HCT116 (cell line): ENCODE results near the gene GCN1. TPM values are rescaled to one million over a fixed set of nuclear protein-coding genes. Genes with fewer than 3 reads are reported as not detected.
"Not testable (repeated sequence)": the region's sequence is repeated elsewhere in the genome, so short reads cannot be mapped to it uniquely, and the experiment has no call there.

ENCODE experiments used
- ATAC-seq: fragments of 200-7000 bp; cut with Tn5 transposase; 2 replicates; pipeline ENCODE4 v1.9.1; 2020; ENCODE audit warnings: mild to moderate bottlenecking, moderate library complexity
- BruUV-seq: library from RNA; stranded (reverse); fragments of 400-500 nt; replicated peaks from 2 replicates; lab custom pipeline; 2021; lab: Mats Ljungman, UMichigan
- CTCF ChIA-PET: fragments of 300-600 bp; sonication (Branson Sonifier 250); formaldehyde crosslinking; loops from one replicate; lab custom pipeline; 2021; ENCODE audit warnings: antibody characterized with exemption; lab: Charles Lee
- POLR2A ChIA-PET: fragments of 300-600, 350-600 bp; sonication (Branson Sonifier 250); formaldehyde crosslinking; loops from one replicate; lab custom pipeline; 2021; ENCODE audit warnings: antibody characterized with exemption; lab: Charles Lee
- RAD21 ChIA-PET, 2 experiments: fragments of 300-600 bp; sonication (Branson Sonifier 250); formaldehyde crosslinking; loops; one replicate each; lab custom pipeline; 2023; ENCODE audit warnings: low total read pairs in 2 of 2; ENCODE audit not compliant: uncharacterized antibody in 2 of 2, unreplicated experiment in 2 of 2, low non-redundant PET in 1 of 2; lab: Charles Lee
- DNase-seq: peaks from one replicate; pipeline ENCODE4 v3.0.0-alpha.2; 2010; ENCODE audit warnings: low read depth, low spot score
- H2AFZ ChIP-seq: fragments of 200-600 bp; shearing (Covaris generic), sonication (generic); 2 replicates; pipeline ENCODE4 v1.6.1; 2017; ENCODE audit warnings: low read depth, mixed run types, mixed read lengths, antibody characterized with exemption, low read length; ENCODE audit not compliant: poor library complexity, severe bottlenecking
- H3K27ac ChIP-seq: 2 replicates; pipeline ENCODE4 v1.5.1; 2012; ENCODE audit warnings: low read depth, low read length
- H3K27me3 ChIP-seq: fragments of 200-600 bp; sonication (generic); 2 replicates; pipeline ENCODE4 v1.6.1; 2016; ENCODE audit warnings: mixed run types, low read length, mixed read lengths; ENCODE audit not compliant: insufficient read depth
- H3K36me3 ChIP-seq, 2 experiments: fragments of 200-500 bp in 1 of 2; fragments of 200-600 bp in 1 of 2; sonication (Bioruptor generic) in 1 of 2; sonication (generic) in 1 of 2; 2 replicates each; pipeline versions ENCODE4 v1.5.1 to v1.6.1; 2014 to 2016; ENCODE audit warnings: low read length in 2 of 2, inconsistent platforms in 1 of 2, mixed read lengths in 1 of 2, mixed run types in 1 of 2; ENCODE audit not compliant: insufficient read depth in 2 of 2, control insufficient read depth in 1 of 2
- H3K4me1 ChIP-seq, 2 experiments: fragments of 200-600 bp in 1 of 2; sonication (generic) in 1 of 2; 2 replicates each; pipeline versions ENCODE4 v1.5.1 to v1.6.1; 2012 to 2017; ENCODE audit warnings: low read length in 2 of 2, inconsistent platforms in 1 of 2, mild to moderate bottlenecking in 1 of 2, mixed read lengths in 1 of 2, mixed run types in 1 of 2, moderate library complexity in 1 of 2; ENCODE audit not compliant: insufficient read depth in 2 of 2, control insufficient read depth in 1 of 2
- H3K4me2 ChIP-seq: fragments of 200-600 bp; sonication (generic); 2 replicates; pipeline ENCODE4 v1.6.1; 2017; ENCODE audit warnings: mixed run types, low read length, mixed read lengths
- H3K4me3 ChIP-seq, 2 experiments: fragments of 200-600 bp in 1 of 2; sonication (generic) in 1 of 2; replicated peaks in 1 of 2; 2 replicates each; pipeline ENCODE4 v1.5.1; 2011 to 2016; ENCODE audit warnings: low read length in 2 of 2, control low read depth in 1 of 2, low read depth in 1 of 2, mild to moderate bottlenecking in 1 of 2, mixed read lengths in 1 of 2, mixed run types in 1 of 2
- H3K79me2 ChIP-seq: fragments of 200-600 bp; sonication (generic); 2 replicates; pipeline ENCODE4 v1.6.1; 2017; ENCODE audit warnings: mild to moderate bottlenecking, mixed run types, low read length, moderate library complexity, mixed read lengths; ENCODE audit not compliant: insufficient read depth
- H3K9ac ChIP-seq: fragments of 200-600 bp; sonication (generic); 2 replicates; pipeline ENCODE4 v1.6.1; 2016; ENCODE audit warnings: low read length, mixed read lengths
- H3K9me2 ChIP-seq: fragments of 200-600 bp; sonication (generic), shearing (Covaris generic); 2 replicates; pipeline ENCODE4 v1.6.1; 2017; ENCODE audit warnings: mixed run types, mild to moderate bottlenecking, moderate library complexity; ENCODE audit not compliant: insufficient read depth
- H3K9me3 ChIP-seq, 2 experiments: fragments of 200-500 bp in 1 of 2; fragments of 200-600 bp in 1 of 2; sonication (Bioruptor generic) in 1 of 2; sonication (generic) in 1 of 2; 2 replicates each; pipeline ENCODE4 v1.6.1; 2014 to 2017; ENCODE audit warnings: low read length in 2 of 2, mixed read lengths in 2 of 2, inconsistent platforms in 1 of 2, low read depth in 1 of 2, mild to moderate bottlenecking in 1 of 2, mixed run types in 1 of 2, moderate library complexity in 1 of 2; ENCODE audit not compliant: control insufficient read depth in 1 of 2, insufficient read depth in 1 of 2
- H4K20me1 ChIP-seq: fragments of 200-600 bp; sonication (generic), shearing (Covaris generic); 2 replicates; pipeline ENCODE4 v1.6.1; 2017; ENCODE audit warnings: mixed run types, mild to moderate bottlenecking, moderate library complexity; ENCODE audit not compliant: insufficient read depth
- CBX3 ChIP-seq: IDR thresholded peaks from 2 replicates; pipeline ENCODE4 v1.6.1; 2012; ENCODE audit warnings: low read depth
- EGR1 ChIP-seq: IDR thresholded peaks from 2 replicates; pipeline ENCODE4 v1.6.1; 2012; ENCODE audit warnings: low read depth
- ELF1 ChIP-seq: IDR thresholded peaks from 2 replicates; pipeline ENCODE4 v1.6.1; 2012; ENCODE audit warnings: low read depth, borderline replicate concordance
- FOSL1 ChIP-seq: IDR thresholded peaks from 2 replicates; pipeline ENCODE4 v1.6.1; 2012; ENCODE audit warnings: low read depth
- MAX ChIP-seq: IDR thresholded peaks from 2 replicates; pipeline ENCODE4 v1.6.1; 2012
- POLR2AphosphoS5 ChIP-seq: IDR thresholded peaks from 2 replicates; pipeline ENCODE4 v1.6.1; 2011; ENCODE audit warnings: mild to moderate bottlenecking, low read depth, low read length, moderate library complexity
- RAD21 ChIP-seq: IDR thresholded peaks from 2 replicates; pipeline ENCODE4 v1.6.1; 2012; ENCODE audit warnings: low read depth, mild to moderate bottlenecking
- REST ChIP-seq: IDR thresholded peaks from 2 replicates; pipeline ENCODE4 v1.6.1; 2012; ENCODE audit warnings: low read depth
- TCF7L2 ChIP-seq: IDR thresholded peaks from 2 replicates; pipeline ENCODE4 v1.7.0; 2011; ENCODE audit warnings: borderline replicate concordance, inconsistent platforms; ENCODE audit not compliant: insufficient read depth, insufficient read length; ENCODE audit errors: extremely low read depth
- YY1 ChIP-seq: IDR thresholded peaks from 2 replicates; pipeline ENCODE4 v1.6.1; 2011; ENCODE audit warnings: low read length, low read depth, moderate library complexity, mild to moderate bottlenecking; ENCODE audit not compliant: insufficient replicate concordance; ENCODE audit errors: extremely low read depth
- ZFX ChIP-seq: fragments of 450-650 bp; IDR thresholded peaks from 2 replicates; pipeline ENCODE4 v1.6.1; 2017
- intact Hi-C: fragments of 100-400 bp; cut with micrococcal nuclease; formaldehyde crosslinking; loops from 2 replicates; pipeline ENCODE4 v1.10.0; 2022
- total RNA-seq: library from RNA; stranded (reverse); gene quantifications from one replicate; pipeline ENCODE4 v1.2.1, GENCODE V29; 2021; ENCODE audit not compliant: unreplicated experiment
- TF ChIP-seq, protein P1 (sequence below): IDR thresholded peaks from 2 replicates; pipeline ENCODE4 v1.6.1; 2011; ENCODE audit warnings: mild to moderate bottlenecking, low read length, moderate library complexity; ENCODE audit not compliant: insufficient replicate concordance; ENCODE audit errors: extremely low read depth

GCN1 gene
- total RNA-seq, 1 experiment from 2014 or later = 184 TPM

DNA sequence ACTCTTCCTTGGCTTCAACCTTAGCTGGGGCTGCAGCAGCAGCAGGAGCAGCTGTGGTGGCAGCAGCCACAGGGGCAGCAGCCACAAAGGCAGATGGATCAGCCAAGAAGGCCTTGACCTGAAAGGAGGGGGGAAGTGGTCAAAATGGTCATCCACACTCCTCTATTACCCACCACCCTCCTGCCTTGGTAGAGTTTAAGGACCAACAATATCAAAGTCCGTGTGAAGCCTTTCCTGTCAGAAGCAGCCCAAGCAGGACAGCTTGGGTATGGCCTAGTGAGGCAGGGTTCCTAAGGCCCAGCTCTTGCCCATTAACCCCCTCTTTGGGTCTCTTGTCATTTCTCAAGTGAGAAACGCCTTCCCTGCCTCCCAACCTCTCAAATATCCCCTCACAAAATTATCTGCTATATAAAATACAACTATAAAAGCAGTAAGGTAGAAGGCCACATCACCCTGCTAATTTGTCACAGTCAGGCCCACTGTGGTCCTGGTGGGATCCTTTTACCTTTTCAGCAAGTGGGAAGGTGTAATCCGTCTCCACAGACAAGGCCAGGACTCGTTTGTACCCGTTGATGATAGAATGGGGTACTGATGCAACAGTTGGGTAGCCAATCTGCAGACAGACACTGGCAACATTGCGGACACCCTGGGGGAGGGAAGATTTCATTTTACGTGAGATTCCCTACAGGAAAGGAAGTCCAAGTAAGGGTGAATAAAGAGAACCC is 2.5 kb upstream of the GCN1 start:
- H4K20me1 ChIP-seq = peaks cover 17% of the 10 kb centered on the region
- H3K9me3 ChIP-seq, H3K4me3 ChIP-seq, RAD21 ChIA-PET, H2AFZ ChIP-seq, ATAC-seq, H3K9me2 ChIP-seq, H3K27me3 ChIP-seq, DNase-seq, intact Hi-C loops: not testable (repeated sequence)
- H3K4me2 ChIP-seq = peak overlapping the region; percentile 90
- peaks cover 25 to 45% of the 10 kb centered on the region in 2 experiments for H3K36me3 ChIP-seq
- peaks cover 23 to 57% of the 10 kb centered on the region in 2 experiments; a peak in 3 of 4 replicates for H3K4me1 ChIP-seq
- peaks cover 74% of the 10 kb centered on the region for H3K79me2 ChIP-seq
- CTCF ChIA-PET = interaction anchor here (0.5 to 1.8 kb wide), 2 partner anchors 34 to 68 kb away, joined by 4 to 6 read pairs; partner anchors contain the start of gene PXN
- BruUV-seq = TSS peak; percentile 1
- POLR2A ChIA-PET = interaction anchor here (0.8 to 10.6 kb wide), 5 partner anchors 31 to 95 kb away, joined by 3 to 223 read pairs (median 5); partner anchors contain the start of genes RNU4-1 and RNU4-2
- peak overlapping the region; percentile 86; the same call in 1 of the 2 replicates for H3K9ac ChIP-seq
- peak overlapping the region; percentile 86 for H3K27ac ChIP-seq

DNA sequence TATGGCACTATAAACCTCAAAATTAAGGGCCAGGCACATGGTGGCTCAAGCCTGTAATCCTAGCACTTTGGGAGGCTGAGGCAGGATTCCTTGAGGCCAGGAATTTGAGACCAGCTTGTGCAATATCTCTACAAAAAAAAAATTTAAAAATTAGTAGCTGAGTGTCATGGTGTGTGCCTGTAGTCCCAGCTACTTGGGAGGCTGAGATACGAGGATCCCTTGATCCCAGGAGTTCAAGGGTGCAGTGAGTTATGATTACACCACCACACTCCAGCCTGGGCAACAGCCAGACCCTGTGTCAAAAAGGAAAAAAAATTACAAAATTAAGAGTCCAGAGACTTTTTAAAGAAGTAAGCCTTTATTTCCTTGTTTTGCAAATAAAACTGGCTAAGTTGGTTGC is 1.8 kb upstream of the GCN1 start:
- Histone ChIP-seq H2AFZ (no peak overlapping the region), H3K4me1 (peaks cover 23 to 56% of the 10 kb centered on the region in 2 experiments; a peak in 3 of 4 replicates), H3K9me3 (no peaks in the 10 kb centered on the region), H3K4me3 (peak overlapping the region; percentile 1 to 63; a peak in 2 of 4 replicates), H3K4me2 (peak overlapping the region; percentile 90), H3K9me2 (no peaks in the 10 kb centered on the region), H3K27me3 (no peaks in the 10 kb centered on the region), H3K79me2 (peaks cover 80% of the 10 kb centered on the region), H3K36me3 (peaks cover 25 to 46% of the 10 kb centered on the region in 2 experiments), H3K9ac (peak overlapping the region; percentile 86), H4K20me1 (peaks cover 19% of the 10 kb centered on the region), H3K27ac (peak overlapping the region; percentile 86)
- RAD21 ChIA-PET = no interaction called here
- intact Hi-C loops = no loop called here
- DNase-seq (no peak), ATAC-seq (no peak)
- BruUV-seq = no TSS peak
- CTCF ChIA-PET = interaction anchor here (0.5 to 1.8 kb wide), 2 partner anchors 34 to 69 kb away, joined by 4 to 6 read pairs; partner anchors contain the start of gene PXN
- POLR2A ChIA-PET = interaction anchor here (0.7 to 10.6 kb wide), 5 partner anchors 34 to 95 kb away, joined by 3 to 223 read pairs (median 5); partner anchors contain the start of genes PXN, RNU4-1 and RNU4-2
- no peak for TF ChIP-seq FOSL1
- TF ChIP-seq TCF7L2 = no peak
- TF ChIP-seq YY1 = no peak
- no peak for TF ChIP-seq ZFX
- no peak for TF ChIP-seq EGR1
- TF ChIP-seq ELF1 = no peak
- TF ChIP-seq RAD21 = no peak
- TF ChIP-seq, protein P1, sequence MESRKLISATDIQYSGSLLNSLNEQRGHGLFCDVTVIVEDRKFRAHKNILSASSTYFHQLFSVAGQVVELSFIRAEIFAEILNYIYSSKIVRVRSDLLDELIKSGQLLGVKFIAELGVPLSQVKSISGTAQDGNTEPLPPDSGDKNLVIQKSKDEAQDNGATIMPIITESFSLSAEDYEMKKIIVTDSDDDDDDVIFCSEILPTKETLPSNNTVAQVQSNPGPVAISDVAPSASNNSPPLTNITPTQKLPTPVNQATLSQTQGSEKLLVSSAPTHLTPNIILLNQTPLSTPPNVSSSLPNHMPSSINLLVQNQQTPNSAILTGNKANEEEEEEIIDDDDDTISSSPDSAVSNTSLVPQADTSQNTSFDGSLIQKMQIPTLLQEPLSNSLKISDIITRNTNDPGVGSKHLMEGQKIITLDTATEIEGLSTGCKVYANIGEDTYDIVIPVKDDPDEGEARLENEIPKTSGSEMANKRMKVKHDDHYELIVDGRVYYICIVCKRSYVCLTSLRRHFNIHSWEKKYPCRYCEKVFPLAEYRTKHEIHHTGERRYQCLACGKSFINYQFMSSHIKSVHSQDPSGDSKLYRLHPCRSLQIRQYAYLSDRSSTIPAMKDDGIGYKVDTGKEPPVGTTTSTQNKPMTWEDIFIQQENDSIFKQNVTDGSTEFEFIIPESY = no peak
- no peak for TF ChIP-seq MAX
- no peak for TF ChIP-seq POLR2AphosphoS5
- TF ChIP-seq CBX3 = no peak
- no peak for TF ChIP-seq REST
